Liver (tissue), 9 donors: Measurements from ENCODE around the gene KRTAP3-2. TPM values are rescaled to one million over a fixed set of nuclear protein-coding genes. Genes with fewer than 3 reads are reported as not detected.

Experiments
- DNase-seq: peaks from one replicate; pipeline ENCODE4 v3.0.0-alpha.2; 2017; ENCODE audit warnings: low spot score
- H3K27ac ChIP-seq, 2 donors: one replicate each; pipeline ENCODE4 v1.7.0; 2013; ENCODE audit warnings: inconsistent platforms in 2 of 2, low read length in 2 of 2, control low read depth in 1 of 2, low read depth in 1 of 2, mild to moderate bottlenecking in 1 of 2
- H3K27me3 ChIP-seq, 4 donors: one replicate each; pipeline versions ENCODE4 v1.6.1 to v1.7.0; 2013; ENCODE audit warnings: low read length in 3 of 4, inconsistent platforms in 1 of 4, mild to moderate bottlenecking in 1 of 4, moderate library complexity in 1 of 4; ENCODE audit not compliant: control insufficient read depth in 4 of 4, insufficient read depth in 4 of 4
- H3K36me3 ChIP-seq, 4 donors: one replicate each; pipeline versions ENCODE4 v1.6.1 to v1.7.0; 2013; ENCODE audit warnings: low read length in 3 of 4, mild to moderate bottlenecking in 3 of 4, low read depth in 1 of 4, moderate library complexity in 1 of 4; ENCODE audit not compliant: control insufficient read depth in 4 of 4, insufficient read depth in 3 of 4
- H3K4me1 ChIP-seq, 4 donors: one replicate each; pipeline versions ENCODE4 v1.6.1 to v1.7.0; 2013; ENCODE audit warnings: low read length in 3 of 4, mild to moderate bottlenecking in 3 of 4, moderate library complexity in 1 of 4; ENCODE audit not compliant: control insufficient read depth in 4 of 4, insufficient read depth in 4 of 4
- H3K4me3 ChIP-seq, 3 donors: one replicate each; pipeline versions ENCODE4 v1.6.1 to v1.7.0; 2013; ENCODE audit warnings: low read length in 3 of 3, control low read depth in 1 of 3, low read depth in 1 of 3, mild to moderate bottlenecking in 1 of 3
- H3K9ac ChIP-seq, 2 donors: one replicate each; pipeline ENCODE4 v1.7.0; 2013; ENCODE audit warnings: low read length in 2 of 2, mild to moderate bottlenecking in 2 of 2, moderate library complexity in 2 of 2, control low read depth in 1 of 2, low read depth in 1 of 2
- H3K9me3 ChIP-seq, 4 donors: one replicate each; pipeline versions ENCODE4 v1.6.1 to v1.7.0; 2013; ENCODE audit warnings: low read length in 3 of 4; ENCODE audit not compliant: control insufficient read depth in 4 of 4
- EGR1 ChIP-seq, 2 donors: IDR thresholded peaks; 2 replicates each; pipeline ENCODE4 v1.6.1; 2016 to 2018; ENCODE audit warnings: antibody characterized with exemption in 2 of 2, low read depth in 2 of 2
- FOXA1 ChIP-seq: IDR thresholded peaks from 2 replicates; pipeline ENCODE4 v1.6.1; 2016; ENCODE audit warnings: antibody characterized with exemption
- FOXA2 ChIP-seq: IDR thresholded peaks from 2 replicates; pipeline ENCODE4 v1.6.1; 2016; ENCODE audit warnings: antibody characterized with exemption
- GABPA ChIP-seq, 2 donors: IDR thresholded peaks in 1 of 2; conservative IDR thresholded peaks in 1 of 2; 2 replicates each; pipeline ENCODE4 v1.6.1; 2016; ENCODE audit warnings: antibody characterized with exemption in 2 of 2, mild to moderate bottlenecking in 1 of 2, moderate library complexity in 1 of 2
- HNF4A ChIP-seq, 2 donors: conservative IDR thresholded peaks; 2 replicates each; pipeline ENCODE4 v1.6.1; 2016; ENCODE audit warnings: antibody characterized with exemption in 2 of 2, mild to moderate bottlenecking in 2 of 2
- HNF4G ChIP-seq: IDR thresholded peaks from 2 replicates; pipeline ENCODE4 v1.6.1; 2016; ENCODE audit warnings: antibody characterized with exemption
- JUND ChIP-seq, 2 donors: IDR thresholded peaks; 2 replicates each; pipeline ENCODE4 v1.6.1; 2016; ENCODE audit warnings: antibody characterized with exemption in 2 of 2
- NR2F2 ChIP-seq: IDR thresholded peaks from 2 replicates; pipeline ENCODE4 v1.6.1; 2016; ENCODE audit warnings: antibody characterized with exemption
- RAD21 ChIP-seq, 2 donors: IDR thresholded peaks; 2 replicates each; pipeline ENCODE4 v1.6.1; 2016; ENCODE audit warnings: antibody characterized with exemption in 2 of 2, mild to moderate bottlenecking in 2 of 2
- RXRA ChIP-seq, 2 donors: IDR thresholded peaks; 2 replicates each; pipeline ENCODE4 v1.6.1; 2017 to 2018; ENCODE audit warnings: antibody characterized with exemption in 2 of 2, mild to moderate bottlenecking in 1 of 2
- SP1 ChIP-seq: IDR thresholded peaks from 2 replicates; pipeline ENCODE4 v1.6.1; 2018; ENCODE audit warnings: antibody characterized with exemption, mild to moderate bottlenecking
- TAF1 ChIP-seq: conservative IDR thresholded peaks from 2 replicates; pipeline ENCODE4 v1.6.1; 2016; ENCODE audit warnings: antibody characterized with exemption, mild to moderate bottlenecking
- YY1 ChIP-seq: IDR thresholded peaks from 2 replicates; pipeline ENCODE4 v1.6.1; 2016; ENCODE audit warnings: antibody characterized with exemption, mild to moderate bottlenecking
- ZBTB33 ChIP-seq: IDR thresholded peaks from 2 replicates; pipeline ENCODE4 v1.6.1; 2016; ENCODE audit warnings: antibody characterized with exemption
- WGBS: extraction: QIAGEN DNeasy Blood & Tissue Kit; methylation state at CpG from one replicate; pipeline ENCODE4 v1.1.7; 2013; 5-methylcytosine and 5-hydroxymethylcytosine counted together
- polyA plus RNA-seq, 2 donors: library from polyadenylated mRNA; stranded (reverse) in 1 of 2; unstranded in 1 of 2; fragments of 200-250 nt in 1 of 2; fragments of >200 nt in 1 of 2; fragmentation: Nextera tagmentation in 1 of 2; extraction: Ambion mirVana in 1 of 2; gene quantifications; one replicate each; pipeline versions ENCODE4 v1.2.1 to v1.2.3, GENCODE V29; 2013 to 2015
- total RNA-seq, 2 donors: library from RNA; depleted of rRNA; stranded (reverse); fragments of >200 nt; gene quantifications; one replicate each; pipeline ENCODE4 v1.2.3, GENCODE V29; 2014
- TF ChIP-seq, protein P1 (sequence below): IDR thresholded peaks from 2 replicates; pipeline ENCODE4 v1.6.1; 2016; ENCODE audit warnings: antibody characterized with exemption
- TF ChIP-seq, protein P2 (sequence below): fragments of 150-350 bp; IDR thresholded peaks from 2 replicates; pipeline ENCODE4 v1.5.1; 2017; ENCODE audit warnings: improper control_type of control experiment, low read depth, low read length; ENCODE audit not compliant: missing input control
- TF ChIP-seq, protein P3 (sequence below): IDR thresholded peaks from 2 replicates; pipeline ENCODE4 v1.6.1; 2016; ENCODE audit warnings: antibody characterized with exemption
- TF ChIP-seq, protein P4 (sequence below): IDR thresholded peaks from 2 replicates; pipeline ENCODE4 v1.6.1; 2016; ENCODE audit warnings: antibody characterized with exemption, mild to moderate bottlenecking
- donor health status: healthy.
- donor health status: healthy.
- donor health status: healthy.
- donor health status: healthy.
- donor health status: healthy.

KRTAP3-2 gene
- total and polyA plus RNA-seq, 4 donors: not detected

GRCh38 chr17:40986920-40987319 is 12.8 kb downstream of the KRTAP3-2 start:
- WGBS: 68% methylated on average over 8 of the region's 8 CpGs
- TF ChIP-seq SP1: no peak
- TF ChIP-seq, protein P1, sequence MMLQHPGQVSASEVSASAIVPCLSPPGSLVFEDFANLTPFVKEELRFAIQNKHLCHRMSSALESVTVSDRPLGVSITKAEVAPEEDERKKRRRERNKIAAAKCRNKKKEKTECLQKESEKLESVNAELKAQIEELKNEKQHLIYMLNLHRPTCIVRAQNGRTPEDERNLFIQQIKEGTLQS: no peak
- TF ChIP-seq FOXA2: no peak
- TF ChIP-seq TAF1: no peak
- no peak for TF ChIP-seq EGR1 (IDR thresholded peaks at IDR 0.05; ENCODE audit: low read depth in 2 of 2)
- no peak for DNase-seq
- Histone ChIP-seq H3K4me3 (no peak overlapping the region), H3K9ac (no peak overlapping the region), H3K36me3 (no peaks in the 10 kb centered on the region), H3K27ac (no peak overlapping the region), H3K4me1 (no peaks in the 10 kb centered on the region), H3K9me3 (no peaks in the 10 kb centered on the region), H3K27me3 (no peaks in the 10 kb centered on the region)

DNA sequence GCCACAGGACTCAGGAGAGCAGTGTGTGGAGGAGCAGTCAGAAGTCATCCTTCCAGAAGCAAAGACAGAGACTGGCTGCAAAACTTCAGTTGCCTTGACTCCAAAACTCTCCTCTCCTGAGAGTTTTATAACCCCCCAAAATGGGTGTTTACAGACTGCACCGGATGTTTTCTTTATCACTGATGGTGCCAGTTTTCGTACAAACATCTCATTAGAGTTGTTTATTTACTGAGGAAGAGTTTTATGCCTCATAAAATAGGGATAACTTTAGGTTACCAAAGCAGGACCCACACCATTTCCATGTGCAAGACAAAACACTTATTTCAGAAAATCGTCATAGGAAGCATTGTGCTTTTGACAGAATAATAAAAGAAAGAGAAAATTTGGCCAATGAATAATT is 15.5 kb downstream of the KRTAP3-2 start, which contains the start of gene KRT40:
Gene KRT40, minus strand, starts transcription at position 101 of the 400 bp plus-strand sequence. Its CDS starts 53 bp downstream, at position 48.
- no peak within 1 kb of the TSS for H3K4me3 ChIP-seq

More for the DNA sequence above, 15.5 kb downstream of the KRTAP3-2 start, which contains the start of gene KRT40:
- TF ChIP-seq GABPA (IDR thresholded peaks at IDR 0.05 in 1 of 2, conservative IDR thresholded peaks at IDR 0.05 in 1 of 2): no peak
- TF ChIP-seq SP1: no peak
- TF ChIP-seq, protein P1: no peak
- no peak for TF ChIP-seq HNF4A (conservative IDR thresholded peaks at IDR 0.05)
- TF ChIP-seq JUND (IDR thresholded peaks at IDR 0.05): no peak
- TF ChIP-seq RAD21 (IDR thresholded peaks at IDR 0.05): no peak
- TF ChIP-seq, protein P2, sequence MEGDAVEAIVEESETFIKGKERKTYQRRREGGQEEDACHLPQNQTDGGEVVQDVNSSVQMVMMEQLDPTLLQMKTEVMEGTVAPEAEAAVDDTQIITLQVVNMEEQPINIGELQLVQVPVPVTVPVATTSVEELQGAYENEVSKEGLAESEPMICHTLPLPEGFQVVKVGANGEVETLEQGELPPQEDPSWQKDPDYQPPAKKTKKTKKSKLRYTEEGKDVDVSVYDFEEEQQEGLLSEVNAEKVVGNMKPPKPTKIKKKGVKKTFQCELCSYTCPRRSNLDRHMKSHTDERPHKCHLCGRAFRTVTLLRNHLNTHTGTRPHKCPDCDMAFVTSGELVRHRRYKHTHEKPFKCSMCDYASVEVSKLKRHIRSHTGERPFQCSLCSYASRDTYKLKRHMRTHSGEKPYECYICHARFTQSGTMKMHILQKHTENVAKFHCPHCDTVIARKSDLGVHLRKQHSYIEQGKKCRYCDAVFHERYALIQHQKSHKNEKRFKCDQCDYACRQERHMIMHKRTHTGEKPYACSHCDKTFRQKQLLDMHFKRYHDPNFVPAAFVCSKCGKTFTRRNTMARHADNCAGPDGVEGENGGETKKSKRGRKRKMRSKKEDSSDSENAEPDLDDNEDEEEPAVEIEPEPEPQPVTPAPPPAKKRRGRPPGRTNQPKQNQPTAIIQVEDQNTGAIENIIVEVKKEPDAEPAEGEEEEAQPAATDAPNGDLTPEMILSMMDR: no peak
- TF ChIP-seq FOXA2: no peak
- TF ChIP-seq EGR1 (IDR thresholded peaks at IDR 0.05; ENCODE audit: low read depth in 2 of 2): no peak
- TF ChIP-seq YY1: no peak
- TF ChIP-seq, protein P3, sequence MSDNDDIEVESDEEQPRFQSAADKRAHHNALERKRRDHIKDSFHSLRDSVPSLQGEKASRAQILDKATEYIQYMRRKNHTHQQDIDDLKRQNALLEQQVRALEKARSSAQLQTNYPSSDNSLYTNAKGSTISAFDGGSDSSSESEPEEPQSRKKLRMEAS: no peak
- TF ChIP-seq FOXA1: no peak
- TF ChIP-seq ZBTB33: no peak
- no peak for TF ChIP-seq RXRA (IDR thresholded peaks at IDR 0.05)
- TF ChIP-seq, protein P4, sequence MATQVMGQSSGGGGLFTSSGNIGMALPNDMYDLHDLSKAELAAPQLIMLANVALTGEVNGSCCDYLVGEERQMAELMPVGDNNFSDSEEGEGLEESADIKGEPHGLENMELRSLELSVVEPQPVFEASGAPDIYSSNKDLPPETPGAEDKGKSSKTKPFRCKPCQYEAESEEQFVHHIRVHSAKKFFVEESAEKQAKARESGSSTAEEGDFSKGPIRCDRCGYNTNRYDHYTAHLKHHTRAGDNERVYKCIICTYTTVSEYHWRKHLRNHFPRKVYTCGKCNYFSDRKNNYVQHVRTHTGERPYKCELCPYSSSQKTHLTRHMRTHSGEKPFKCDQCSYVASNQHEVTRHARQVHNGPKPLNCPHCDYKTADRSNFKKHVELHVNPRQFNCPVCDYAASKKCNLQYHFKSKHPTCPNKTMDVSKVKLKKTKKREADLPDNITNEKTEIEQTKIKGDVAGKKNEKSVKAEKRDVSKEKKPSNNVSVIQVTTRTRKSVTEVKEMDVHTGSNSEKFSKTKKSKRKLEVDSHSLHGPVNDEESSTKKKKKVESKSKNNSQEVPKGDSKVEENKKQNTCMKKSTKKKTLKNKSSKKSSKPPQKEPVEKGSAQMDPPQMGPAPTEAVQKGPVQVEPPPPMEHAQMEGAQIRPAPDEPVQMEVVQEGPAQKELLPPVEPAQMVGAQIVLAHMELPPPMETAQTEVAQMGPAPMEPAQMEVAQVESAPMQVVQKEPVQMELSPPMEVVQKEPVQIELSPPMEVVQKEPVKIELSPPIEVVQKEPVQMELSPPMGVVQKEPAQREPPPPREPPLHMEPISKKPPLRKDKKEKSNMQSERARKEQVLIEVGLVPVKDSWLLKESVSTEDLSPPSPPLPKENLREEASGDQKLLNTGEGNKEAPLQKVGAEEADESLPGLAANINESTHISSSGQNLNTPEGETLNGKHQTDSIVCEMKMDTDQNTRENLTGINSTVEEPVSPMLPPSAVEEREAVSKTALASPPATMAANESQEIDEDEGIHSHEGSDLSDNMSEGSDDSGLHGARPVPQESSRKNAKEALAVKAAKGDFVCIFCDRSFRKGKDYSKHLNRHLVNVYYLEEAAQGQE: no peak
- TF ChIP-seq TAF1: no peak
- TF ChIP-seq NR2F2: no peak
- no peak for TF ChIP-seq HNF4G
- peaks cover 0 to 2% (median 0%) of the 10 kb centered on the region in 4 donors for H3K27me3 ChIP-seq
- H3K36me3 ChIP-seq: no peaks in the 10 kb centered on the region
- no peak for DNase-seq
- no peaks in the 10 kb centered on the region for H3K9me3 ChIP-seq
- no peaks in the 10 kb centered on the region for H3K4me1 ChIP-seq
- H3K27ac ChIP-seq: no peak within 1 kb of the TSS
- H3K9ac ChIP-seq: no peak within 1 kb of the TSS
- 47% methylated on average over 3 of the region's 3 CpGs for WGBS
